ENCODE measurements around the gene HNRNPC. TPM values are rescaled to one million over a fixed set of nuclear protein-coding genes. Genes with fewer than 3 reads are reported as not detected.

HNRNPC gene
- total RNA-seq, 4 donors from 2014 or later: 298 to 466 (median 406) TPM

- no peak for TF ChIP-seq CTCF (IDR thresholded peaks at IDR 0.05; ENCODE audit: low read depth)
These were observed 35.1 kb downstream of the HNRNPC start for GRCh38 chr14:21234112-21234511.

- no peak for TF ChIP-seq CTCF (IDR thresholded peaks at IDR 0.05; ENCODE audit: low read depth)
These were observed 35.7 kb downstream of the HNRNPC start for GRCh38 chr14:21233457-21234076.

GRCh38 chr14:21231020-21231652 lies 38.1 kb downstream of the HNRNPC start:
- TF ChIP-seq CTCF (IDR thresholded peaks at IDR 0.05; ENCODE audit: low read depth): no peak

- TF ChIP-seq CTCF (IDR thresholded peaks at IDR 0.05; ENCODE audit: low read depth): no peak
These were observed 39.4 kb downstream of the HNRNPC start for GRCh38 chr14:21229821-21230220.

GRCh38 chr14:21227981-21228380 lies 41.3 kb downstream of the HNRNPC start:
- no peak for TF ChIP-seq CTCF (IDR thresholded peaks at IDR 0.05; ENCODE audit: low read depth)

GRCh38 chr14:21227150-21227549 lies 42.1 kb downstream of the HNRNPC start:
- TF ChIP-seq CTCF (IDR thresholded peaks at IDR 0.05; ENCODE audit: low read depth): no peak

GRCh38 chr14:21226467-21226866 lies 42.8 kb downstream of the HNRNPC start:
- TF ChIP-seq CTCF (IDR thresholded peaks at IDR 0.05; ENCODE audit: low read depth): no peak

All from subcutaneous adipose tissue (tissue), 4 donors.